ENCODE measurements around the gene TBCCD1.

Gene TBCCD1

GRCh38 chr3:186598108-186598784 is 31.1 kb upstream of the TBCCD1 start:
- Histone ChIP-seq H3K36me3 (ENCODE audit: low read depth) (no peaks in the 10 kb centered on the region), H3K9me3 (ENCODE audit: severe bottlenecking) (no peaks in the 10 kb centered on the region), H3K27me3 (ENCODE audit: insufficient read depth, poor library complexity, severe bottlenecking) (no peaks in the 10 kb centered on the region), H3K27ac (ENCODE audit: poor library complexity, severe bottlenecking) (no peak overlapping the region), H3K4me3 (ENCODE audit: severe bottlenecking) (no peak overlapping the region), H3K4me1 (ENCODE audit: insufficient read depth, poor library complexity, severe bottlenecking) (peaks cover 4% of the 10 kb centered on the region)
- DNase-seq (ENCODE audit: low spot score): no peak
- no peak for TF ChIP-seq CTCF (IDR thresholded peaks at IDR 0.05; ENCODE audit: poor library complexity, severe bottlenecking)
- 0 out of 3 replicates have a peak, but pooled peaks have one; percentile 12 for ATAC-seq (ENCODE audit: low read depth)

- Histone ChIP-seq H3K27ac (ENCODE audit: poor library complexity, severe bottlenecking) (no peak overlapping the region), H3K4me3 (ENCODE audit: severe bottlenecking) (no peak overlapping the region)
These were observed 29.6 kb upstream of the TBCCD1 start for GRCh38 chr3:186596568-186597287.

GRCh38 chr3:186594591-186595113 is 27.5 kb upstream of the TBCCD1 start:
- Histone ChIP-seq H3K27ac (ENCODE audit: poor library complexity, severe bottlenecking) (no peak overlapping the region), H3K4me3 (ENCODE audit: severe bottlenecking) (no peak overlapping the region), H3K4me1 (ENCODE audit: insufficient read depth, poor library complexity, severe bottlenecking) (peaks cover 10% of the 10 kb centered on the region), H3K36me3 (ENCODE audit: low read depth) (no peaks in the 10 kb centered on the region), H3K27me3 (ENCODE audit: insufficient read depth, poor library complexity, severe bottlenecking) (no peaks in the 10 kb centered on the region), H3K9me3 (ENCODE audit: severe bottlenecking) (no peaks in the 10 kb centered on the region)
- DNase-seq (ENCODE audit: low spot score) (no peak), ATAC-seq (ENCODE audit: low read depth) (no peak)
- TF ChIP-seq CTCF (IDR thresholded peaks at IDR 0.05; ENCODE audit: poor library complexity, severe bottlenecking): no peak

More at GRCh38 chr3:186596568-186597287, 29.6 kb upstream of the TBCCD1 start:
- Histone ChIP-seq H3K4me1 (ENCODE audit: insufficient read depth, poor library complexity, severe bottlenecking) (peaks cover 4% of the 10 kb centered on the region), H3K36me3 (ENCODE audit: low read depth) (no peaks in the 10 kb centered on the region), H3K27me3 (ENCODE audit: insufficient read depth, poor library complexity, severe bottlenecking) (no peaks in the 10 kb centered on the region), H3K9me3 (ENCODE audit: severe bottlenecking) (no peaks in the 10 kb centered on the region)
- no peak for TF ChIP-seq CTCF (IDR thresholded peaks at IDR 0.05; ENCODE audit: poor library complexity, severe bottlenecking)
- ATAC-seq (ENCODE audit: low read depth) (0 out of 3 replicates have a peak, but pooled peaks have one; percentile 38), DNase-seq (ENCODE audit: low spot score) (no peak)

GRCh38 chr3:186593862-186594261 is 26.7 kb upstream of the TBCCD1 start:
- Histone ChIP-seq H3K4me3 (ENCODE audit: severe bottlenecking) (no peak overlapping the region), H3K27ac (ENCODE audit: poor library complexity, severe bottlenecking) (no peak overlapping the region), H3K27me3 (ENCODE audit: insufficient read depth, poor library complexity, severe bottlenecking) (no peaks in the 10 kb centered on the region), H3K9me3 (ENCODE audit: severe bottlenecking) (no peaks in the 10 kb centered on the region), H3K4me1 (ENCODE audit: insufficient read depth, poor library complexity, severe bottlenecking) (peaks cover 18% of the 10 kb centered on the region), H3K36me3 (ENCODE audit: low read depth) (no peaks in the 10 kb centered on the region)
- DNase-seq (ENCODE audit: low spot score) (no peak), ATAC-seq (ENCODE audit: low read depth) (no peak)
- no peak for TF ChIP-seq CTCF (IDR thresholded peaks at IDR 0.05; ENCODE audit: poor library complexity, severe bottlenecking)

Measured in RWPE2 (cell line).